SW 1271 (cell line): ENCODE results near the gene RNF187.
A peak's percentile ranks its signal among the peaks of the same experiment; 100 is the strongest.
"Not testable (repeated sequence)": the region's sequence is repeated elsewhere in the genome, so short reads cannot be mapped to it uniquely, and the experiment has no call there.

Experiments
- DNase-seq, 2 experiments: peaks; one replicate each; lab custom pipeline; 2025; lab: John Stamatoyannopoulos, UW

The RNF187 gene

DNA sequence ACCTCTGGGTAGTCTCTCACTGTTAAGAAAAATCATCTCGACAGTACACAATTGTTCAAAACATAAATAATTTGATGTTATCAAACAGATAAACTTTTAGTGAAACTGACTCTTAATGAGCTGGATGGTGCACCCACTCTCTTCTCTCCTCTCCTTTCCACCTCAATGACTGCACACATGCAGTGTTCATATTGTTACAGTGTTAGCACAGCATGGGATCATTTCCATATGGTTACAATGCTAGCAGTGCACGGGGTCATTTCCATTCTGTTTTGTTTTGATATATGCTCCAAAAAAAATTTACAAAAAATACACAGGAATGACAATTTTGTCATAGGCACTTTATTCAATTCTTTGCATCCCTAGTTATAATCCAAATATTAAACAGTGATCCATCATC lies 26.4 kb upstream of the RNF187 start:
- no peak for DNase-seq

DNA sequence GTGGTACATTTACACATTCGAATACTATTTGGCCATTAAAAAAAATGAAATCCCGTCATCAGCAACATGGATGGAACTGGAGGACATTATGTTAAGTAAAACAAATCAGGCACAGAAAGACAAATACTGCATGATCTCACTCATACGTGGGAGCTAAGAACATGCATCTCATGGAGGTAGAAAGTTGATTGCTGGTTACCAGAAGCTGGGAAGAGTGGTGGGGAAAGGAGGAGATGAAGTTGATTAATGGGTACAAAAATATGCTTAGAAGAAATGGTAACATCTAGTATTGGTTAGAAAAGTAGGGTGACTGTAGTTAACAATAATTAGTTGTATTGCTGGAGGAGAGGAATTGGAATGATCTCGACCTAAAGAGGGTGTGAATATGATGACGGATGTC lies 24.6 kb upstream of the RNF187 start:
- no peak for DNase-seq

DNA sequence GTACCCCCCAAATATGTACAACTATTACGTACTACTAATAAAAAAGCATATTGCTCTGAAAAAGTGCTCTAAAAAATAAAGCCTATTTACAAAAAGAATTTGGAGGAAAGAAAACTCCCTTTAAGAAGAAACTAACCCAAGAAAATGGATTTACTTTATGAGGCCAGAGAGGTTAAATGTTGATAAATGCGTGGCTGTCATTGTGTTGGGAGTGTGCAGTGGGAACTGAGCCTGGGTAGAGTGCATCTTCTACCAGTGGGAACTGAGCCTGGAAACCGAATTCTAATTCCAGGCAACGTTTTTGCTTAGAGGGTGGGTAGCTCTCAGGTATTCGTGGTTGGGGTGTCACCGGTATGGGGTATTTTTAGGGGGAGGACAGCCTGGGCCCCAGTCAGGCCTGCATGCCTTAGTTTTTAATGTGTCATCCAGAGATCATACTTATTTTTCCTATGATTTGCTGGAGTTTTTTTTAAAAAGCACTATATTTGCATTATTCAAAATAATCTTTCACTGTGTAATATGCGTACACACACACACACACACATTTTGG lies 24.1 kb upstream of the RNF187 start:
- no peak for DNase-seq

DNA sequence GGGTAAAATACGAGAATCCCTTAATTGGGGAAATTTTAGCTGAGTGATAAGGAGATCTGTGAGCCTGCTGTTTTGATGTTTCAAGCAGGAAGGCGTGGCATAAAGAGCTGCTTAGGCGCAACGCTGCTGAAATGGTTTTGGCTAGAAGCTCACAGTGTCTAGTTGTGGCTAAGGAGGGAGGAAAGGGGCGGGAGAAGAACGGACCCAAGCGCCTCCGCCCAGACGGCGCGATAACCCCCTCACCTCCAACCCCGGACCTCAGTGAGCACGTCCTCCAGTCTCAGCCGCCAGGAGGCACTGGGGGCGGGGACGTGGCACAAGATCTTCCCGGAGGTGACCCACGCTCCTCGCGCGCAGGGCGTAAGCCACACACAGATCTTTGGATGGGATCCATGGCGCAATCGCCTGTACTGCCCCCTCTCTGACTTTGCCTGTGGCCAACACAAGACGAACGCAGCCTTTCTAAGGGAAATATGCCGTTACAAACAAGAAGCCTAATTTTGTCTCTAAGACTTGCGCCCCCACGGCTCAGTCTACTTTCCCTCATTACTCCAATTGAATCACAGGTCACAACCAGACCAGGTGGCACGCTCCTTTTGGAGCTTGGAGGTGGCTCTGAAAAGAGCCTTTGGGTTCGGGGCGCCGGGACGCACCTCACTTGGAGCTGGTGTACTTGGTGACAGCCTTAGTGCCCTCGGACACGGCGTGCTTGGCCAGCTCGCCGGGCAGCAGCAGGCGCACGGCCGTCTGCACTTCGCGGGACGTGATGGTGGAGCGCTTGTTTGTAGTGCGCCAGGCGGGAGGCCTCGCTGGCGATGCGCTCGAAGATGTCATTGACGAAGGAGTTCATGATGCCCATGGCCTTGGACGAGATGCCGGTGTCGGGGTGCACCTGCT lies 23.4 kb upstream of the RNF187 start:
- DNase-seq: no peak

DNA sequence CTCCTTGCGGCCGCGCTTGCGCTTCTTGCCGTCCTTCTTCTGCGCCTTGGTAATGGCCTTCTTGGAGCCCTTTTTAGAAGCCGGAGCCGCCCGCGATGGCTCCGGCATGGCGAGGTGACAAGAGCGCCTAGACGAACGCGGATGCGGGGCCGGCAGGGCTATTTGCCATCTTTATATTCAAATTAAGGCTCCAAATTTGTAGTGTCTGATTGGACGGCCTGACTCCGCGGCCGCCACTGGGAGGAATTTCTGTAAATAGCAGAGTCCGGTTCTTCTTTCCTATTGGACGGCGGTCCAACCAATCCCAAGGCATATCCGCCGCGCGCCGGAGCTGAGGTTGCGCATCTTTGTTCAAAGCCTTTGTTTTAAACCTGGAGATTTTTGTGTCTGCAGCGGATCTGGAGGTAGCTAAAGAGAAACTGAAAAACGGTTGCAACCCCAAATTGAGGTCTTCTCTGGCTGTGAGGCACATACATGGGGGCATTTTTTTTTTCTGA lies 22.6 kb upstream of the RNF187 start:
- DNase-seq: no peak

DNA sequence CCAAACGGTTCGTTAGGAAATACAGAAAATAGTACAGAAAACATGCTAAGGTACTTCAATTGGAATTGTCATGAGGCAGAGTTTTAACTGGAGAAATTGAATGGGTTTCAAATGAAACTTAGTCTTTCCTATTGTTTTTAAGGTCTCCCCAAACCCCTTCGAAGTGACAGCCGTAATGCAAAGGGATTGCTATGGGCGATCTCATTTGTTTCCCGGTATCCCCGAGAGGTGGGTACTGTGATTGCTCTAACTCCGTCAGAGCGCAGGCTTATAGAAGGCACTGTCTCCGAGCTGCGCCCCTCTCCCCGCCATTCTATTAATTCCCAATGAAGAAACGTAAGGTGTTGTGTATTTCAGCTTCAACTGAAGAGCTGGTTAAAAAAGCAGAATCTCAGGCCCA lies 22.0 kb upstream of the RNF187 start:
- no peak for DNase-seq

DNA sequence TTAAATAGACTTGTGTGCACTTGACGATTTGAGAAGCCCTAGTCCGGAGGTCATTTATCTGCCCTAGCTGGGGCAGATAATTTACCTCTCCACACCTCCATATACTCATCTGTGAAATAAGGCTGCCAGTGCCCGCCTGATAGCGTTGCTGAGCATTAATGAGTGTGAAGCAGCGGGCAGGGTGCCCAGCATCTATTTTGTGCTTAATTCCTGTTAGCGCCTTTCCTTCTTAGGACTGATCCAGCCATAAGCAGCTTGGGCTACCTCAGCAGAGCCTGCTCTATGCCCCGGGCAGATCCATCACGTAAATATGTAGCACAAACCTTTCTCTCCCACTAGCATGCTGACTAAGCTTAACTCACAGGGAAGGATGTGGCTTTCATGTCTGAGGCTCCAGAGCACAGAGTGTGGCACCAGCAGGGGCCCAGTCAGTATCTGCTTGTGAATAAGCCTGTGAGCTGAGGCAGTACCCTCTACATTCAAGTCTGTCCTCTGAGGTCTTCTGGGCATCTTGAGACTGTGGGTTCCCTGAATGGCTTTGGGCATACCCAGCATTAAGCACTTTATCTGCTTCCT lies 21.5 kb upstream of the RNF187 start:
- no peak for DNase-seq

DNA sequence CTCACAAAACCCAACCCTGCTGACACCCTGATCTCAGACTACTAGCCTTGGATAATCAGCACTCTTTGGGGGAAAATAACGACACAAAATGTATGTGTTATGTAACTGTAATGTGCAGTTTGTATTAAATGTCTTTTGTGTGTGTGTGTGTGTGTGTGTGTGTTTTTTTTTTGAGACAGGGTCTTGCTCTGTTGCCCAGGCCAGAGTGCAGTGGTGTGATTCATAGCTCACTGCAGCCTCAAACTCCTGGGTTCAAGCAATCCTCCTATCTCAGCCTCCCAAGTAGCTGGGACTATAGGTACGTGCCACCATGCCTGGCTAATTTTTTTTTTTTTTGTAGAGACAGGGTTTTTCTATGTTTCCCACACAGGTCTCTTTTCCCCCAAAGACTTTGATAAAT lies 19.0 kb upstream of the RNF187 start:
- not testable (repeated sequence) for DNase-seq

DNA sequence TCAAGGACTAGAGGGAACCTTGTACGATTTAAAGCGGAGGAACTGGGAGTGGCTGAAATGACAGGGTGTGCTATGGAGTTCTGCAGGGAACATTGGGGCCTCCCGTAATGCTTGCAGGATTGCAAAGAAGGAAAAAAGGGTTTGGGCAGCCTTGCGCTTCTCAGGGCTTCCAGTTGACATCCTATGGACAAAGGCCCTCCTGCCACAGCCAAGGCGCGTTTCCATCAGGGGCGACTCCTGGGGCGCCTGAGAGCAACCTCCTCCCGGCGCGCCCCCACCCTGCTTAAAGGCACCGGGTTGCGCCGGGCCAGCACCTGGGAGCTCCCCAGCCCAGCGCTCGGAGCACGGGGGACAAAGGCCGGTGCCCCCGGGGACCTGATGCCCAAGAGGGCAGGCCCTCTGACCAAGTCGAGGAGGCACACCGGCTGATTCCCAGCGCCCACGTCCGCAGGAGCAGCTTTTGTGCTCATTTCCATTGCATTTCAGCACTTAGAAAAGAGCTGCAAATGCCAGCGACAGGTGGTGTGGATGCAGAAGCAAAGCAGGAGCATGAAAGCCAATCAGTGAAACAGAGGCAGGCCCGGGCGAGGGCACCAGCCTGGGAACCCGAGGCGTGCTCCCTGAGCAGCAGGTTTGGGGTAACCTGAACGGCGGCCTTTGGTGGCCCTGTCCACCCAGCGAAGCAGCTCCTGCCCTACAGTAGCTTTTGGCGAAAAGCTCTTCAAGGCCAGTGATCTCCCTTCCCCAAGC lies 17.6 kb upstream of the RNF187 start:
- DNase-seq: no peak

DNA sequence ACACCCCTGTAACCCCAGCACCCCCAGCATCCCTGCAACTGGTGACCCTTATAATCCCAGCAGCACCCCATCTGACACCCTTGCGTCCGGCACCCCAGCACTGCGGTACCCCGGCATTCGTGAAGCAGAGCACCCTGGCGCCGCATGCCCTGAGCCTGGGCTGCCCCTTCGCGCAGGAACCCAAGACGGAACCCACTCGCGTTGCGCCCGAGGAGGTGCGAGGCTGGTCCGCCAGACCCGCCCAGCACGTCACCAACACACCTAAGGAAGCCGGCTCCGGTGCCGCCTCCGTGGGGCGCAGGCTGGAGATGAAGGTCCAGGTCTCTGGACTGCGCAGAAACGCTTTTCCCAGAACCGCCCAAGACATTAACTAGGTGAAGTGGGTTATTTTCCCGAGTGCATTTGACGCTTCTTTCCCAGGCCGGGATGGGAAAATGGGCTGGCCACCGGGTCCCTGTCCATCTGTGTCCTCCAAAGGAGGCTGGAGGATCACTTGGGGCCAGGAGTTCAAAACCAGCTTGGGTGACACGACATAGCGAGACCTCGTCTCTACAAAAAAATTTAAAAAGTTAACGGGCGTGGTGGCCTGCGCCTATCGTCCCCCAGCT lies 15.9 kb upstream of the RNF187 start:
- DNase-seq: no peak

DNA sequence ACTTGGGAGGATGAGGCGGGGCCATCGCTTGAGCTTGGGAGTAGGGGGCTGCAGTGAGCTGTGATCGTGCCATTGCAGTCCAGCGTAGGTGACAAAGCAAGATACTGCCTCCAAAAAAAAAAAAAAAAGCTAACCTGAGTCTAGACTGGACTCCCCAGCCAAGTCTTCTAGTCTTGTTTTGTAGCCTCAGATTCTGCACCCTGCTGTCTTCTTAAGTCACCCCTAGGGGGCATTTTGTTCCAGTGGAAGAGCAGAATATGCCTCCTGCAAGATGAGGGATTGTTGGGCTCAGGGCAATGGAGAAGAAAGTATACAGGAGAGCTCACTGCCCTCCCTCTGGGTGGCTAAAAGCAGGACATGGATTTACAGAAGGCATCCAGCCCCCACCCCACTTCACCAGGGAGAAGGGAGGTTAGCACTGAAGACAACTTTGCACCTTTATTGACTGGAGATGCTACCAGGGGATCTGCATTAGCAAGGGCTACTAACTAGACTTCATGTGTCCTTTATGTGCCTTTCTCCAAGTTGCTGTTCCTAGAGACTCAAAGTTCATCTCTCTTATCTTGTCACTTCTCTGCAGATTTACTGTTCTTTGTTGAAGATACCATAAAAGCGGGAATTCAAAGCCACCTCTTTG lies 15.3 kb upstream of the RNF187 start:
- peak in 1 of 2 experiments; percentile 28 for DNase-seq

DNA sequence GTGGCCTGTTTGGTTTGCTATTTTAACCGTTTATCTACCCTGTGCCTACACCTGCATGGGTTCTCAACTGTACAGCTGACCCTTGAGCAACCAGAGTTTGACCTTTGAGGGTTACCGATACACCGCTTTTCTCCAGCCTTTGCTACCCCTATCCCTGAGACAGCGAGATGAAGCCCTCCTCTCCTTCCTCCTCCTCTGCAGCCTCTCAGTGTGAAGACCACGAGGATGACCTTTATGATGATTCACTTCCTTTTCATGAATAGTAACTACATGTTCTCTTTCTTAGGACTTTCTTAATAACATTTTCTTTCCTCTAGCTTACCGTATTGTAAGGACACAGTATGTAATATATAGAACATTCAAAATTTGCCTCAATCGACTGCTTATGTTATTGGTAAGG lies 14.5 kb upstream of the RNF187 start:
- no peak for DNase-seq

DNA sequence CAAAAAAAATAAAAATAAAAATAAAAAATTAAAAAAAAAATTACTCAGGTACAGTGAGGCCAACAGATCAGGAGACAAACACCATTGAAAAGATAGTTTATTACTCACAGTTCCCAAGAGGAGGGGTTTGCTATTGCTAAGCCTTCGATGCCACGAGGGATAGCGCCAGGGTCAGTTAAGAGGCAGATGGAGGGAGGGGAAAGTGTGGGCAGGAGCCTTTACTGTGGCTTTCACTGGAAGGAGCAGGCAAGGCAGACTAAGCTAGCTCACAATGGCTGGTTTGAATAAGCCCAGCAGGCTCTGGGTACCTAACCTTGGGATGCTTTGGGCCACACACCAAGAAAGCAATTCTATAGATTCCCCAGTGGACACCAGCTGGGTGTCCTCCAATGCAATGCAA lies 12.7 kb upstream of the RNF187 start:
- DNase-seq: no peak

DNA sequence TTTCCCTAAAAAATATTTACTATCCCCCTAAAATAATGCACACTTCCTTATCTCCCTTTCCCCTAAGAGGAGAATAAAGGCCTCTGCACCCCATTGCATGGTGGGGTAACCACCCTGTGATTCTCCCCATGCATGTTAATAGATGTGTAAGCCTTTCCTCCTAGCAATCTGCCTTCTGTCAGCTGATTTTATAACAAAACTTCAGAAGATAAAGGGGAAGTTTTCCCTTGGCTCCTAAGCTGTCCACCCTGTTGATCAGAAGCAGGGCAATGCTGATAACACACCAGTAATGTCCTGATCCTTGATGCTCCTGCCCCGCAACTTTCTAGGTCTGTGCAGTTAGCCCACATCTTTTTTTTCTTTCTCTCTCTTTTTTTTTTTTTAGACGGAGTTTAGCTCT lies 11.4 kb upstream of the RNF187 start:
- DNase-seq: no peak

DNA sequence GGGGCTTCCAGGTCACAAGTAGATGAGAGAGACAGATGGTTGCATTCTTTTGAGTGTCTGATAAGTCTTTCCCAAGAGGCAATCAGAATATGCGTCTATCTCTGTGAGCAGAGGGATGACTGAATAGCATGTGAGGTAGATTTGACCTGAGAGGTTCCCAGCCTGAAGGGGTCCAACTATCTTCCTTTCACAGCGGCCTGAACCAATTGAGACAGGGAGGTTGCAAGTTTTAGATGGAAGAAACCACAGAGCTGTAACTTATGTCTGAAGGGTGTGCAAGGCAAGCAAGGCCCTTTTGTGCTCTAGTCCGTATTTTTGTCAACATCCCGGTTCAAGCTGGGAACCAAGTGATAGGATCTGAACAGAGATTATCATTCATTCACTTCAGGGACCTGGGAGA lies 9.9 kb upstream of the RNF187 start:
- DNase-seq: no peak

DNA sequence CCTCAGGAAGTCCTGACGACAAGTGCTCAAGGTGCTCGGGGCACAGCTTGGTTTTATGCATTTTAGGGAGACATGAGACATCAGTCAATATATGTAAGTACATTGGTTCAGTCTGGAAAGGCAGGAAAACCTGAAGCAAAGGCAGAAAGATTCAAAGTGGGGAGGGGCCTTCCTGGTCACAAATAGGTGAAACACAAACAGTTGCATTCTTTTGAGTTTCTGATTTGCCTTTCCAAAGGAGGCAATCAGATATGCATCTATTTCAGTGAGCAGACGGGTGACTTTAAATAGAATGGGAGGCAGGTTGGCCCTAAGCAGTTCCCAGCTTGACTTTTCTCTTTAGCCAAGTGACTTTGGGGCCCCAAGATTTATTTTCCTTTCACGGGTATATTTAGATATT lies 8.9 kb upstream of the RNF187 start:
- DNase-seq: no peak

DNA sequence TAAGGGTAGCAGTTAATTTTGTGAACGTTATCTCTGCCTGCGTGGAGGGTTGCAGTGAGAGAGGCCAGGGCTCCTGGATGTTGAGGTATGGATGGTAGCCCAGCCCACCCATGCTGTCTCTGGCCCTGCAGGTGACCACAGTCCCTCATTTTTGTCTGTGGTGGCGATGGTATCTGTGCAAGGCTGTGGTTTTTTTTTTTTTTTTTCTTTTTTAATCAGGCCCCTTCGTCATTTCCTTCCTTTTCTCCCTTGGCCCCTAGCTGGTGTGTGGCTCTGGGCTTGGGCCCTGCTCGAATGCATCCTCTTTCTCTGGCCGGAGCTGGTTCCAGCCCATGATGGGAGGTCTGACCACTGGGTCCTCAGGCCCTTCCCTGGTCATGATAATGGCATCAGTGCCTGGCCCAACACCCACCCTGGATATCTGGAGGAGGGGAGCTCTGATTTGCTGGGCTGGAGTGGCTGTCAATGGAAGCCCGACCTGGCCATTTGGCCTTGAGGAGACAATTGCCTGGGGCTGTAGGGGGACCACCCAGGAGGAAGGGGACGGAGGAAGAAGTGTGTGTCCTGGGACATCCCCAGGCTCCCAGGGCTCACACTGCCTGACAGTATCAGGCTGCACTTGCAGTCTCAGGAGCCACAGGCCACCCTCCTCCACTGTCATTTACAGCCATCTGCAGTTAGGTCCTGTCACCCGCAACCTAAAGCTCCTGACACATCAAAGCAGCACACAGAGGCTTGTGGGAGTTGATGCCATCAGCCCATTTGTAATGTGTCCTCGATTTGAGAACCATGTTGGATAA lies 8.1 kb upstream of the RNF187 start:
- DNase-seq: no peak

DNA sequence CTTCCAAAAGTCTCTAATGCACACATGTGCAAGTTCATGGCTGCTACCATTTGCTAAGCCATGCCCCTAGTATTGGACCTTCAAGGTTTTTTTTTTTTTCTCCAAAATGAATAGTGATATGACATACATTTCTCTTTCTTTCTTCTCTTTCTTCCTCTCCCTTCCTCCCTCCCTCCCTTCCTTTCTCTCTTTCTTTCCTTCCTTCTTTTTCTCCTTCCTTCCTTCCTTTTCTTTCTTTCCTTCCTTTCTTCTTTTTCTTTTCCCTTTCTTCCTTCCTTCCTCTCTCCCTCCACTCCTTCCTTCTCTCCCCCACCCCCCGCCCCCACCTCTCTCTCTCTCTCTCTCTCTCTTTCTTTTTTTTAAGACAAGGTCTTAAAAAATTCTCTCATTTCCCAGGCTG lies 3.4 kb upstream of the RNF187 start:
- no peak for DNase-seq

DNA sequence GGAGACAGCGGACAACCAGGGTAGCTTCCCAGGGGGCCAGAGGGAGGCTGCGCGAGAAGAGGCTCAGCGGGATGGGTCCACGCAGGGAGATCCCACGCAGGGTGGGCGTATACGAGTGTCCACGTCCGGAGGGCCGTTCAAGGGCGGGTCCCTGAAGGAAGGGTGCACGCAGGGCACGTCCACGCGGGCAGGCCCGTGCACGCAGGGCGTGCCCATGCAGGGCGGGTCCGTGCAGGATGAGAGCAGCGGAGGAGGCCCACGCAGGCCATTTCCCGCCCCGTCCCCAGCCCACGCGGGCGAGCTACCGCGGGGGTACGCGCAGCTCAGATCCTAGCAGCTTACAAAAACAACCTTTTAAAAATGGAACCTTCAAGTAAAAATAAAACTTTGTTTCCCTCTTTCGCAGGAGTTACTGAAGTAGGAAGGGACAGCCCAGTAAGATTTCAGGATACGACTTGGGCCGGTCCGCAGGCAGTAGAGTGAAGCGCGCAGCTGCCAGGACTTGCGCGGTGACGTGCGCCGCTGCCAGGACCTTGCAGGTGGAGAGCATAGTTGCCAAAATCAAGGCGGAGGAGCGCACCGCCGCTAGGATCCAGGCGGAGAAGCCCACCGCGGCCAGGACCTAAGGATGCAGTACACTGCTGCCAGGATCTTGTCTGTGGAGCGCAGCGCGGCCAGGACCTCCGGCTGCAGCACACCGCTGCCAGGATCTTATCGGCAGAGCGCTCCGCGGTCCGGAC lies 416 bp upstream of the RNF187 start:
- DNase-seq: peak; percentile 52 to 77
